Psoas muscle (tissue), 8 donors: ENCODE results near the gene CREBZF. TPM values are rescaled to one million over a fixed set of nuclear protein-coding genes. Genes with fewer than 3 reads are reported as not detected.

Experiments
- ATAC-seq, 4 donors: fragments of 200-7000 bp; cut with Tn5 transposase; one replicate each; pipeline ENCODE4 v1.9.1; 2020; ENCODE audit warnings: moderate library complexity in 3 of 4, mild to moderate bottlenecking in 2 of 4
- DNase-seq, 2 donors: peaks; one replicate each; pipeline ENCODE4 v3.0.0-alpha.2; 2020
- H3K27ac ChIP-seq: fragments of 200-600 bp; one replicate; pipeline ENCODE4 v1.8.0; 2022
- H3K27me3 ChIP-seq, 3 donors: fragments of 200-600 bp in 1 of 3; one replicate each; pipeline versions ENCODE4 v1.6.1 to v1.8.0; 2013 to 2022; ENCODE audit warnings: low read length in 2 of 3, mild to moderate bottlenecking in 2 of 3, moderate library complexity in 1 of 3; ENCODE audit not compliant: insufficient read depth in 3 of 3
- H3K36me3 ChIP-seq, 2 donors: fragments of 200-600 bp in 1 of 2; one replicate each; pipeline versions ENCODE4 v1.6.1 to v1.8.0; 2013 to 2022; ENCODE audit warnings: low read depth in 1 of 2, mild to moderate bottlenecking in 1 of 2, moderate library complexity in 1 of 2; ENCODE audit not compliant: insufficient read depth in 1 of 2
- H3K4me1 ChIP-seq: fragments of 200-600 bp; one replicate; pipeline ENCODE4 v1.8.0; 2022
- H3K4me3 ChIP-seq: fragments of 200-600 bp; one replicate; pipeline ENCODE4 v1.8.0; 2022; ENCODE audit warnings: mild to moderate bottlenecking
- H3K9me3 ChIP-seq: fragments of 200-600 bp; one replicate; pipeline ENCODE4 v1.8.0; 2022
- CTCF ChIP-seq: fragments of 200-600 bp; IDR thresholded peaks from one replicate; pipeline ENCODE4 v1.8.0; 2022; ENCODE audit warnings: antibody characterized with exemption
- WGBS, 3 donors: extraction: QIAGEN DNeasy Blood & Tissue Kit; methylation state at CpG; one replicate each; pipeline versions ENCODE4 v1.1.6 to v1.1.7; 2013; 5-methylcytosine and 5-hydroxymethylcytosine counted together
- intact Hi-C, 2 donors: fragments of 100-400 bp; cut with DNase I; formaldehyde crosslinking; loops; one replicate each; pipeline versions ENCODE4 v1.11.0 to v1.14.2; 2022
- polyA plus RNA-seq, 3 donors: library from polyadenylated mRNA; stranded (reverse); fragments of 200-250 nt; gene quantifications; one replicate each; pipeline ENCODE4 v1.2.3, GENCODE V29; 2013
- total RNA-seq, 4 donors: library from RNA; stranded (reverse); fragmentation: NEBNext Ultra II Directional in 2 of 4; extraction: Animal tissue kit (Norgen Biotek cat#: 25700) in 2 of 4; gene quantifications; one replicate each; pipeline versions ENCODE4 v1.2.1 to v1.2.4, GENCODE V29; 2021 to 2023
- donor health status: healthy with polysubstance abuse.
- donor health status: DM: no; HTN: no; CAD: no; lungs with moderate emphysema.
- donor health status: Bipolar disorder and iron deficiency.
- donor health status: healthy.
- donor health status: DM: yes; HTN: yes; CAD: no.
- donor health status: DM: no; HTN: no; CAD: no.
- donor health status: DM: no; HTN: no; CAD: no.
- donor health status: DM: yes; HTN: yes; CAD: no.

CREBZF gene
- total and polyA plus RNA-seq, 7 donors: 14.0 to 32.3 (median 17.9) TPM

DNA sequence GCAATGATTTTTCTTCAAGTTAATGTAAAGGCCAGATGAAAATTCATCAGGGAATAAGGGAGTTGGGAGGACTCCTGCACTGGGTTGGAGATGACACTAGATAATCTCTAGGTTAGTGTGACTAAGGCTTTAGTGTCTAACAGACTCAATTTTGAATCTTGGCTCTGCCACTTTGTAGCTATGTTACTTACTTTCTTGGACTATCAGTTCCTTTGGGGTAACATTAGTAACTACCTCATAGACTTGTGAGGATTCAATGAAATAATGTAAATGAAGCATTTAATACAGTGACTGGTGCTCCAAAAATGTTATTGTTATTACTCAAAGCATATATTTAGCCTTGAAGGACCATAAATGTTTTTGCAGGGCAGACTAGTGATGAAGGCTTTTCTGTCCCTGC lies 30.6 kb upstream of the CREBZF start:
- TF ChIP-seq CTCF: no peak
- Histone ChIP-seq H3K9me3 (no peaks in the 10 kb centered on the region), H3K27ac (no peak overlapping the region), H3K4me1 (no peaks in the 10 kb centered on the region), H3K27me3 (no peaks in the 10 kb centered on the region), H3K36me3 (peaks cover 0 to 10% of the 10 kb centered on the region in 2 donors), H3K4me3 (no peak overlapping the region)
- intact Hi-C loops: no loop called here
- no peak for ATAC-seq
- no peak for DNase-seq

DNA sequence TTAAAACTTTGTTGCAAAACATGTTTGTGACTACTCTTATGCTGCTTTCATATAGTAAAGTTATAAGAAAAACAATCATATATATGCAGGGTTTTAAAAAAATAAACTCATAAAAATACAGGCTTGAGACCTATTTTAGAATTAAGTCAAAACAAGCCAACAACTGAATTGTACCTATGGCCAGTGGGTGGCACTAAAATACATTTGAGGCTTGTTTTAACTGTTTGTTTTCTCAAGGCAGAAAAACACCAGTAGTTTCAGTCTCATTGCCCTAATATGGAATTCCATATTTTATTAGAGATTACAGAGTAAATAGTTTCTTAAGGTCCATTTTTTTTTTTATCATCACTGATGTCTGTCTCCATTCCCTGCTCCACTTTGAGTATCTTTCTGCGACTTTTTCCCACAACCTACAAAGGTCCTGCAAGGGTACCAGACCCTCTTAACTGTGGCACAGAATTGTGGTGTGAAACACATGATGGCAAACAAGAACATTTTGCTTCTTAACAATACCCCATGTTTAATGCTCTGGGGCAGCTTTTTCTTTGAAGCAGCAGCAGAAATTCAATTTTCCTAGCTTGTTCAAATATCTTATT lies 29.6 kb upstream of the CREBZF start:
- peak; percentile 52 for TF ChIP-seq CTCF
- Histone ChIP-seq H3K4me1 (no peaks in the 10 kb centered on the region), H3K27ac (no peak overlapping the region), H3K9me3 (no peaks in the 10 kb centered on the region), H3K4me3 (no peak overlapping the region), H3K36me3 (peaks cover 0 to 10% of the 10 kb centered on the region in 2 donors), H3K27me3 (no peaks in the 10 kb centered on the region)
- 93 to 100% (median 96%) methylated on average over 1 of the region's 1 CpG for WGBS, 3 donors
- ATAC-seq (no peak), DNase-seq (no peak)
- intact Hi-C loops: no loop called here

DNA sequence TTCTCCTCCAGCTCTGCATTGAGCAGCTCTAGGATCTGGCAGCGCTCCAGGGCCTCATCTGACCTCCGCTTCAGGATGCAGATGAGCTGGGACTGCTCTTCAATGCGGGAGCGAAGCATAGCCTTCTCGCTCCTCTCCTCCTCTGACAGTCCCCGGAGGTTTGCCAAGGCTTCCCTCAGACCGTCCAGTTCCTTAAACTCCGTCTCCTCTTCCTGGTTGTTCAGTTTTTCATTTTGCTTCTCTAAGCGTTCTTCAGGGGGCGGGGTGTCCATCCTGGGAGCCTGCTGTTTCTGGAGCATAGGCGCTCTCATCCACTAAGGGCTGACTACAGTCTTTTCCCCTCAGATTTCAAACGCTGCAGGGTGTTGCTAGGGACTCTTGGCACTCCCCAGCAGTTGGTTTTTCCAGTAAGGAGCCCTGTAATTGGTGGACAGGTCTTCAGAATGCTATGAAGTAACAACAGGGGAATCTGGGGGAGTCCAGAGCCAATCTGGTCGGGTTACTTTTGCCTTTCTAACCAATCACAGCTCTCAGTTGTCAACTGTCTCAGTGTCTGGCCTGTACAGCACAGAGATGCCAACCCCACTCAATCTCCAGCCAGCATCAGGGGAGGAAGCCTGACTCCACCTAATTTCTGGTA lies 21.0 kb upstream of the CREBZF start, which contains the start of gene CCDC89:
Gene CCDC89, minus strand, starts transcription at position 376 of the 640 bp plus-strand sequence. Its CDS starts 65 bp downstream, at position 311.
- DNase-seq (peak; percentile 66 to 85), ATAC-seq (peak; percentile 97 to 98 (median 98))
- intact Hi-C loops: no loop called here
- Histone ChIP-seq H3K36me3 (no peaks in the 10 kb centered on the region), H3K4me3 (peak within 1 kb of the TSS; percentile 70), H3K9me3 (no peaks in the 10 kb centered on the region), H3K4me1 (peaks cover 16% of the 10 kb centered on the region), H3K27me3 (no peaks in the 10 kb centered on the region), H3K27ac (peak within 1 kb of the TSS; percentile 76)
- WGBS, 3 donors: 4 to 7% (median 7%) methylated on average over 13 of the region's 13 CpGs
- TF ChIP-seq CTCF: no peak

- WGBS, 3 donors: 23 to 32% (median 28%) methylated on average over 15 of the region's 15 CpGs
- peak overlapping the region; percentile 70 for H3K4me3 ChIP-seq
- peak overlapping the region; percentile 76 for H3K27ac ChIP-seq
- H3K4me1 ChIP-seq: peaks cover 16% of the 10 kb centered on the region
- TF ChIP-seq CTCF: no peak
- intact Hi-C loops: no loop called here
- H3K27me3 ChIP-seq: no peaks in the 10 kb centered on the region
- no peak for ATAC-seq
- H3K9me3 ChIP-seq: no peaks in the 10 kb centered on the region
- no peaks in the 10 kb centered on the region for H3K36me3 ChIP-seq
- peak in 1 of 2 donors; percentile 55 for DNase-seq
These were observed 20.3 kb upstream of the CREBZF start for GRCh38 chr11:85685125-85685819.
